Measurements from ENCODE around the gene PPP3R2.
"Not testable (repeated sequence)": the region's sequence is repeated elsewhere in the genome, so short reads cannot be mapped to it uniquely, and the experiment has no call there.

Gene PPP3R2

GRCh38 chr9:101567725-101568350, 26.9 kb downstream of the PPP3R2 start:
- no peak for TF ChIP-seq CTCF (IDR thresholded peaks at IDR 0.05; ENCODE audit: control insufficient read depth, extremely low read depth, insufficient read depth)
- DNase-seq (ENCODE audit: low read depth) = no peak
- no peak overlapping the region for H3K4me3 ChIP-seq (ENCODE audit: low read depth, low read length)

GRCh38 chr9:101566904-101567724, 27.7 kb downstream of the PPP3R2 start:
- H3K4me3 ChIP-seq (ENCODE audit: low read depth, low read length) = no peak overlapping the region
- peak; percentile 67 for TF ChIP-seq CTCF (IDR thresholded peaks at IDR 0.05; ENCODE audit: control insufficient read depth, extremely low read depth, insufficient read depth)
- DNase-seq (ENCODE audit: low read depth) = peak; percentile 36

GRCh38 chr9:101564252-101564651, 30.5 kb downstream of the PPP3R2 start:
- no peak for DNase-seq (ENCODE audit: low read depth)
- H3K4me3 ChIP-seq (ENCODE audit: low read depth, low read length) = no peak overlapping the region
- no peak for TF ChIP-seq CTCF (IDR thresholded peaks at IDR 0.05; ENCODE audit: control insufficient read depth, extremely low read depth, insufficient read depth)

GRCh38 chr9:101562966-101563365, 31.8 kb downstream of the PPP3R2 start:
- no peak for TF ChIP-seq CTCF (IDR thresholded peaks at IDR 0.05; ENCODE audit: control insufficient read depth, extremely low read depth, insufficient read depth)
- H3K4me3 ChIP-seq (ENCODE audit: low read depth, low read length) = no peak overlapping the region
- DNase-seq (ENCODE audit: low read depth) = no peak

- H3K4me3 ChIP-seq (ENCODE audit: low read depth, low read length) = no peak overlapping the region
- TF ChIP-seq CTCF (IDR thresholded peaks at IDR 0.05; ENCODE audit: control insufficient read depth, extremely low read depth, insufficient read depth) = no peak
- DNase-seq (ENCODE audit: low read depth) = no peak
Observed at GRCh38 chr9:101561740-101562139, 33.0 kb downstream of the PPP3R2 start.

- not testable (repeated sequence) for DNase-seq (ENCODE audit: low read depth); H3K4me3 ChIP-seq (ENCODE audit: low read depth, low read length)
Observed at GRCh38 chr9:101549472-101550098, 45.2 kb downstream of the PPP3R2 start.

GRCh38 chr9:101543098-101543735, 51.6 kb downstream of the PPP3R2 start:
- H3K4me3 ChIP-seq (ENCODE audit: low read depth, low read length) = no peak overlapping the region
- DNase-seq (ENCODE audit: low read depth) = peak; percentile 93
- no peak; the same call in 1 of the 2 replicates for TF ChIP-seq CTCF (IDR thresholded peaks at IDR 0.05; ENCODE audit: control insufficient read depth, extremely low read depth, insufficient read depth)
